GM18868 (cell line): Measurements from ENCODE around the gene NECAB2.

ENCODE experiments used
- ATAC-seq: cut with Tn5 transposase; IDR thresholded peaks from one replicate; pipeline ENCODE4 v1.9.1; 2021; ENCODE audit warnings: mild to moderate bottlenecking, moderate library complexity; ENCODE audit not compliant: unreplicated experiment

Gene NECAB2

GRCh38 chr16:84042308-84042878, 74.3 kb downstream of the NECAB2 start, which contains the start of gene SLC38A8:
TSS of gene SLC38A8 (minus strand) at chr16:84042795. CDS start at chr16:84042157, 638 bp downstream.
- ATAC-seq, result no peak

GRCh38 chr16:84042879-84043485, 74.9 kb downstream of the NECAB2 start:
- ATAC-seq, result no peak

- no peak for ATAC-seq
Measured at GRCh38 chr16:84043486-84044117, 75.6 kb downstream of the NECAB2 start.

- no peak for ATAC-seq
Measured at GRCh38 chr16:84044118-84044488, 76.1 kb downstream of the NECAB2 start.

- ATAC-seq, result no peak
Measured at GRCh38 chr16:84045001-84045817, 77.2 kb downstream of the NECAB2 start.

- ATAC-seq, result no peak
Measured at GRCh38 chr16:84045818-84046470, 77.9 kb downstream of the NECAB2 start.

- no peak for ATAC-seq
Measured at GRCh38 chr16:84047206-84047605, 79.2 kb downstream of the NECAB2 start.

GRCh38 chr16:84047626-84048025, 79.6 kb downstream of the NECAB2 start:
- ATAC-seq, result no peak

GRCh38 chr16:84048270-84048669, 80.2 kb downstream of the NECAB2 start:
- no peak for ATAC-seq

- ATAC-seq, result no peak
Measured at GRCh38 chr16:84048871-84049270, 80.8 kb downstream of the NECAB2 start.

GRCh38 chr16:84049403-84050060, 81.5 kb downstream of the NECAB2 start:
- no peak for ATAC-seq

GRCh38 chr16:84050316-84050715, 82.3 kb downstream of the NECAB2 start:
- no peak for ATAC-seq

- ATAC-seq, result no peak
Measured at GRCh38 chr16:84052071-84052622, 84.1 kb downstream of the NECAB2 start.
